ENCODE data around the gene C2orf76.

DNA sequence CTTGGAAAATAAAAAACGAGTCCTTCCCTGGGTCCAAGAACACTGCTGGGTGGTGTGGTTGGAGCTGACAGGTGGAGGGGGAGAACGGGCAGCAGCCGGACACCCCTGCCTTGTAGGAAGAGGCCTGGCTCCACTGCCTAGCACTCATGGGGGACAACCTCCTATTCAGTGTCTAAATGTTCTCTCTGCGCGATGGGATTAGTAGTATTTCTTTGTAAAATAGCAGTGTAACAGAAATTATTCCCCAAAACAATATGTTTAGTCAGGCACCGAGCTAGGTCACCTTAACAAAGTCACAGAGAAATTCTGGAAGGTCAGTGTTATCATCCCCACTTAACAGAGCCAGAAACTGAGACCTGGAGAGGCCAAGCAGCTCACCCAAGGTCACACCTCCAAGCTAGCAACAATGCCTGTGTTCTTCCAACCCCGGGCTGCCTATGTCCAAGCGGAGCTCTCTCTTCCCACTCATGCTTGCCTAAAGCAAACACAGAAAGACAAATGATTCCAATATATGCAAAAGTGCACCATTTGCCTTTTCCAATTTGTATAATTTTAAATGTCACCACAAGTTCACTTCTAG is 75.0 kb downstream of the C2orf76 start:
- TF ChIP-seq, protein P1, sequence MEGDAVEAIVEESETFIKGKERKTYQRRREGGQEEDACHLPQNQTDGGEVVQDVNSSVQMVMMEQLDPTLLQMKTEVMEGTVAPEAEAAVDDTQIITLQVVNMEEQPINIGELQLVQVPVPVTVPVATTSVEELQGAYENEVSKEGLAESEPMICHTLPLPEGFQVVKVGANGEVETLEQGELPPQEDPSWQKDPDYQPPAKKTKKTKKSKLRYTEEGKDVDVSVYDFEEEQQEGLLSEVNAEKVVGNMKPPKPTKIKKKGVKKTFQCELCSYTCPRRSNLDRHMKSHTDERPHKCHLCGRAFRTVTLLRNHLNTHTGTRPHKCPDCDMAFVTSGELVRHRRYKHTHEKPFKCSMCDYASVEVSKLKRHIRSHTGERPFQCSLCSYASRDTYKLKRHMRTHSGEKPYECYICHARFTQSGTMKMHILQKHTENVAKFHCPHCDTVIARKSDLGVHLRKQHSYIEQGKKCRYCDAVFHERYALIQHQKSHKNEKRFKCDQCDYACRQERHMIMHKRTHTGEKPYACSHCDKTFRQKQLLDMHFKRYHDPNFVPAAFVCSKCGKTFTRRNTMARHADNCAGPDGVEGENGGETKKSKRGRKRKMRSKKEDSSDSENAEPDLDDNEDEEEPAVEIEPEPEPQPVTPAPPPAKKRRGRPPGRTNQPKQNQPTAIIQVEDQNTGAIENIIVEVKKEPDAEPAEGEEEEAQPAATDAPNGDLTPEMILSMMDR (IDR thresholded peaks at IDR 0.05): no peak
- no peak for TF ChIP-seq POLR2A (IDR thresholded peaks at IDR 0.05)

All from uterus (tissue), 2 donors.